Neural cell (in vitro differentiated cells): ENCODE results near the gene VIT.

Experiments
- CTCF ChIP-seq: fragments of 450-650 bp; IDR thresholded peaks from 2 replicates; pipeline ENCODE4 v1.5.1; 2014; ENCODE audit warnings: antibody characterized with exemption, mild to moderate bottlenecking, moderate library complexity; ENCODE audit not compliant: poor library complexity, severe bottlenecking
- EP300 ChIP-seq: fragments of 450-650 bp; conservative IDR thresholded peaks from 2 replicates; pipeline ENCODE4 v1.6.1; 2014; ENCODE audit warnings: antibody characterized with exemption, mild to moderate bottlenecking, moderate library complexity; ENCODE audit not compliant: poor library complexity, severe bottlenecking
- EZH2 ChIP-seq: fragments of 200-600, 300-800 bp; shearing (Covaris generic), sonication (generic); IDR thresholded peaks from 2 replicates; pipeline ENCODE4 v1.6.1; 2014; ENCODE audit warnings: antibody characterized with exemption, low read length, borderline replicate concordance, mild to moderate bottlenecking; ENCODE audit not compliant: insufficient read depth, poor library complexity, severe bottlenecking
- SMC3 ChIP-seq: fragments of 450-650 bp; conservative IDR thresholded peaks from 2 replicates; pipeline ENCODE4 v1.6.1; 2014; ENCODE audit warnings: antibody characterized with exemption, mild to moderate bottlenecking, moderate library complexity; ENCODE audit not compliant: poor library complexity

DNA sequence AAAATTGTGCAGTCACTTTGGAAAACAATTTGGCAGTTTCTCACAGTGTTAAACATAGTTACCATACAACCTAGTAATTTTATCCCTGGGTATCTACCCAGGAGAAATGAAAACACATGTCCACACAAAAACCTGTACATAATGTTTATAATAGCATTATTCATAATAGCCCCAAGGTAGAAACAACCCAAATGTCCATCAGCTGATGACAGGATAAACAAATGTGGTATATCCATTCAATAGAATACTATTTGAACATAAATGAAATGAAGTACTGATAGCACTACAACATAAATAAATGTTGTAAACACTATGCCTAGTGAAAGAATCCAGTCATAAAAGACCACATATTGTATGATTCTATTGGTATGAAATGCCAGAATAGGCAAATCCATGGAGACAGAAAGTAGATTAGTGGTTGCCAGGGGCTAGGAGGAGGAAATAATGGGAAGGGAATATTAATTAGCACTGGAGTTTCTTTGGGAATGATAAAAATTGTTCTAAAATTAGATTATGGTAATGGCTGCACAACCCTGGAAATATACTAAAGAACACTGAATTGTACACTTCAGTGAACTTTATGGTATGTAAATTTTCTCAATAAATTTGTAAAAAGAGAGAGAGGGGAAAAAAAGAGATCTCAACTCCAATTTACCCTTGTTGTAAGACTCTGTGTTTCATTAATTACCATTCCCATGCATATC, 20.8 kb upstream of the VIT start:
- TF ChIP-seq CTCF (no peak), EZH2 (no peak), EP300 (no peak), SMC3 (no peak)
